HG02938 (cell line): ENCODE results near the gene LTBP2.

Experiments used
- ATAC-seq: cut with Tn5 transposase; IDR thresholded peaks from one replicate; pipeline ENCODE4 v1.9.1; 2021; ENCODE audit warnings: mild to moderate bottlenecking, moderate library complexity; ENCODE audit not compliant: unreplicated experiment

Gene LTBP2

DNA sequence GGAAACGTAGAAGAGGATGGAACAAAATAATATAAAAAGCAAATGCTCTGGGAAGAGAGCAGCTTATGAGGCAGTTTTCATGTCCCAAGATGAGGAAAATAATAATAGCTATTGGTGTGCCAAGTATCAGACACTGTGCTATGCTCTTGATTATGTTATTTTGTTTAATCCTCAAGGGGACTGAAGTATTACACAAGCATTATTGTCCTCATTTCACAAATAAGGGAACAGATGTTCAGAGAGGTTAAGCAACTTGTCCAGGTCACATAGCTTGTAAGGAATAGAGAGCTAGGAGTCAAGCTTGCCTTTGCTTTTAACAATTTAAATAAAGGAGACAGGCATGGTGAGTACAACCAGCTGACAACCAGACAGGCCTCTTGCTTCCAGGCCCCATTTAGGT lies 26.9 kb upstream of the LTBP2 start:
- no peak for ATAC-seq

DNA sequence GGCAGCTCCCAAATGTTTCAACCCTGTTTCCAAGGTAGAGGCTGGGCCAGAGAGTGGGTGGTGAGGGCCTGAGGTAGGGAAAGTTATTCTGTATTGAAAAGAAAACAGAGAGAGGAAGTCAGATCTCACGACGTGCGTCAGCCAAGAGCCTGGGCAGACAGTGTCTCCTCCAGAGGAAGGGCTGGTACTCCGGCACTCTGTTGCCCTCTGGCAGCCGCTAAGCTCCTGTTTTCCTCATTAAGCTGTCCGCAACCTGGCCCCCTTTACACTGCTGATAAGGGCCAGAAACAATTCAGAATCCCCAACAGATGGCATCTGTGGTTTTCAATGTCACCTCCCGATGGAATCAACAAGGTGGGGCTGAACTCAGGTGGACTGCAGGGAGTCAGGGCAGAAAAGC lies 26.0 kb upstream of the LTBP2 start:
- no peak for ATAC-seq

DNA sequence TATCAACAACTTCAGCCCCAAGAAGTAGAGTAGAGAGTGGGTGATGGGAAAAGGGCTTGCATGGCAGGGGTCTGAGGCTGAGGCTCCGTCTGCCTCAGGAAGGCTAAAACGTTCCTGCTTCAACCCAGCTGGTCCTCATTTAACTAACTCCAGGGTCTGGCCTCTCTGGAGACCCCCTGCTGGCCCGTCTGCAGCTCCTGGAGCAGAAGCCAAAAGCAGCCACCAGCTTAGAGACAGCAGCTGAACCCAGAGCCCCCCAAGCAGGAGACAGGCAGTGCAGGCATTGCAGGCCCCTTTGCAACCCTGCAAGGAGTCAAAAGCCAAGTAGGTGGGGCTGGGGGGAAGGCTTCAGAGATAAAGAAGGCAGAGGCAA lies 25.1 kb upstream of the LTBP2 start:
- no peak for ATAC-seq

DNA sequence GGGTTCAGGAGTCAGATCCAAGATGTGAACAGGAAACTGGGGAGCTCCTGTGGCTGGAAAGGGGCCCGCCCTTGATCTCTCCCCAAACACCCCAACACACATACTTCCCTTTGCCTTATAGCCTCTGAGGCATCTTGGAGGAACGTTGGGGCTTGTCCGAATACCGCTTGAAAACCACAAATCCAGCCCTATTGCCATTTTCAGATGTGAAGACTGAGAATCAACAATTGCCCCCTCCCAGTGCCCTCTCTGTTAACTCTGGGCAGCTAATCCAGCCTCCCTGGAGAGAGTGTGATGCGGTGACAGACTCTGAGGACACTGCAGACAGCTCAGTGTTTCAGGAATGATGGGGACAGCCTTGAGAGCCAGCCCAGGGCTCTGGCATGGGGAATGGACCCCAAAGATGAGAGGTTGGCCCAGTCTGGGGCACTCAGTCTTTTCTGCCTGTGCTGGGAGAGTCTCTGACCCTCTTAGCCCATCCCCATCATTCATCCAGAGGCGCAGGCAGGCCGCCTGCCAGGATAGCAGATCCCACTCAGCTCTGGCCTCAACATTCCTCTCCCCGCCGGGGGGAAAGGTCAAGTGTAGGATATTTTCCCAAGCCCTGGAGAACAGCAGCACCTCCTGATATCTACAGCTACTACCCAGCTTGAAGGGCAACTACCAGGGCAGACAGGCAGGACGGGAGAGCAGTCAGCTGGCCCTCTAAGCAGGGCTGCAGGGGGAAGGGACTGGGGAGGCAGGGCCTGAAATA lies 24.6 kb upstream of the LTBP2 start:
- ATAC-seq: no peak

DNA sequence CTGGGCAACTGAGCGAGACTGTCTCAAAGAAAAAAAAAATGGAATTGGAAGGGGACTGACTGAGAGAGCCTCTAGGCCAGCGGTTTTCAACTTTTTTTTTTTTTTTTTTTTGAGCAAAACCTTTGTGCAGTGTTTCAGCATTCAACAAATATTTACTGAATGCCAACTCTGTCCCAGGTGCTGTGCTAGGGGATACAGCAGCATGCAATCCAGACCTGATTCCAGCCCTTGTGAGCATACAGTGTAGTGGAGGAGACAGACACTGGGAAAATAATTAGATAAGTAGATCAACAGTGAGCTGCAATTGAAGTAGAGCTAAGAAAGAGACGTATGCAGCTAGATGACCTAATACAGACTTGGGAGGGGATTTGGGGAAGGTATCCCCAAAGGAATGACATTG lies 23.8 kb upstream of the LTBP2 start:
- ATAC-seq: no peak

DNA sequence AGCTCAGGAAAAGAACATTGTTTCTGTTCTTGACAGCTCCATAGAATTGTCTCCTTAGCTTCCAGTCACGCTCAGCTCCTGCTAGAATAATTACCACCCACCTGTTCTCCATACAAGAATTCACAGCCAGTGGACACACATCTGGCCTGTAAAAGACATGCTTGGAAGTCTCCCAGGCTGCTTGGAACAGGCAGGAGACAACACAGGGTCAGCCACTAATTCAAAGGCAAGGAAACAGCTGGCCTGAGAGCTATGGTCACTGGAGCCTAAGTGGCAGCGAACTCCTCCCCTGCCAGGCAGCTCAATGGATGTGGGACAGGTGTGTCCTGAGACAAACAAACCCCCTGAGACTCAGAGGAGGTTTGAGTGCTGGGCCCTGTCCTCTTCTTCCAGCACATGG lies 22.9 kb upstream of the LTBP2 start:
- ATAC-seq: no peak

DNA sequence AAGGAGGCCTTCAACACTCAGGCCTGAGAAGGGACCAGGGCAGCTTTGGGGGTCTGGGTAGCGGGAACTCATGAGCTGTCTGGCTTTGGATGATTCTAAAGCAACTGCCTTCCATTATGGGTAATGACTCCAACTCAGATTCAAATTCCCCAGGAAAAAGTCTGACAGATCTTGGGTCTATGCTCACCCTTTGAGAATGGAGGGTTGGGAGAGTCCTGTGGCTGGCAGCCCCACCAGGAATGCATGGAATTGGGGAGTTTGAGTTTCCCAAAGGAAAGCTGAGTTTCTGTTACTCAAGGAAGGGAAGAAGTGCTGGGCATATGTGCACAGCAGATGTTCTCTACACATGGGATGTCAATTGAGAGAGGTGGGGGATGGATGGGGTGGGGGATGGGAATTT lies 22.4 kb upstream of the LTBP2 start:
- ATAC-seq: no peak

DNA sequence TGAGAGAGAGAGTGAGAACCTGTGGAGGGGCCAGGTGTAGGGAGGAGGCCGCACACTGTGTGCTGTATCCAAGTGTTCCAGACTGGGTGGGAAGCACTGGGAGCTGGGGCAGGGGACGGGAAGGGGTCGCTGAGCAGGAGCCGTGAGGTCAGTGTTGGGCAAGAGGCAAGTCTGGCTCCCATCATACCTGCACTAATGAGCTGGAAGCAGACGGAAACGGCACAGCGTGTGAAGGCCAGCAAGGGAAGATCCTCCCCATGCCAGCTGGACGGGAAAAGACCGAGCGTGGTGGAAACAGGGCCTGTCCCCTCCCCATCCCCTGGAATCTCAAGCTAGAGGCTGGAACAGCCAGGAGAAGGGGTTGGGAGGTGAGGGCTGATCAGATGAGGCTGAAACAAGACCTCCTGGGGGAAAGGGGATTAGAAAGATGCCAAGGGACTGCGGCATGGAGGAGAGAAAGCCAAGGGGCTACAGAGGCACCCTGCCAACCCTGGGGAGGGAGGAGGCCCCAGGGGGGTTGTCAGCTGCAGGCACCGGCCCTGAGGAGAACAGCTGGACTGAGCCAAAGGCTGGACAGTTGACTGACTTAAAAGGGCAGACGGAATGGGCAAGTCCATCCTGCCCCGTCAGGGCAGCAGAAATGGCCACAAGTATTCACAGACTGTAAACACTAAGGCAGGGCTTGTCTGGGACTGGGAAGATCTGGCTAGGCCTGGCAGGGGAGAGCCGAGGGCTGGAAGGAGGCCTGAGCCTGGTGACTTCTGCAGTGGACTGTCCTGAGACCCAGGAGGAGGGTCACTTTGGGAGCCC lies 19.0 kb upstream of the LTBP2 start:
- ATAC-seq: no peak

DNA sequence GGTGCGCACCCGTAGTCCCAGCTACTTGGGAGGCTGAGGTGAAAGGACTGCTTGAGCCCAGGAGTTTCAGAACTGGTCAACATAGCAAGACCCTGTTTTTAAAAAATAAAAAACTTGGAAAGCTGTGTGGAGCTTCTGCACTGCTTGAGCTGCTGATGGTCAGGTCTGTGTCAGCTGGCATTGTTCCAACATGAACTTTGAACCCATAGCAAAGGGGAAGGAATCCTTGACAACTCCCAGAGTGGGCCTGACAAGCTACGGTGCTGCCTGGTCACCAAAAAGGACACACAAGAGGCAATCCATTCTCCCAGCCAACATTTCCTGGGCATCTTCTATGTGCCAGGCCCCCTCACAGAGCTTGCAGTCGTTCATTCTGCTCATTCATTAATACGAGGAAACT lies 16.4 kb upstream of the LTBP2 start:
- ATAC-seq: no peak

DNA sequence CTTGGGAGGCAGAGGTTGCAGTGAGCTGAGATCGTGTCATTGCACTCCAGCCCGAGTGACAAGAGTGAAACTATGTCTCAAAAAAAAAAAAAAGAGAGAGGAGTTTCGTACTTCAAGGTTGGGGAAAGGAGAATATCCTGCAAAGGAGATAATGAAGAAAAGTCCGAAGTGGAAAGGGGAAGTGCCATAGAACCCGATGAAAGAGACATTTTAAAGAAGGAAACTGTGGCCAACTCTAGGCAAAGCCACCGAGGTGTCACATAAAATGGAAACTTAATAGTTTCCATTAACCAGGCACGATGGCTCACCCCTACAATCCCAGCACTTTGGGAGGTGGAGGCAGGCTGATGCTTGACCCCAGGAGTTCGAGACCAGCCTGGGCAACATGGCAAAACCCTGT lies 15.0 kb upstream of the LTBP2 start:
- ATAC-seq: no peak

DNA sequence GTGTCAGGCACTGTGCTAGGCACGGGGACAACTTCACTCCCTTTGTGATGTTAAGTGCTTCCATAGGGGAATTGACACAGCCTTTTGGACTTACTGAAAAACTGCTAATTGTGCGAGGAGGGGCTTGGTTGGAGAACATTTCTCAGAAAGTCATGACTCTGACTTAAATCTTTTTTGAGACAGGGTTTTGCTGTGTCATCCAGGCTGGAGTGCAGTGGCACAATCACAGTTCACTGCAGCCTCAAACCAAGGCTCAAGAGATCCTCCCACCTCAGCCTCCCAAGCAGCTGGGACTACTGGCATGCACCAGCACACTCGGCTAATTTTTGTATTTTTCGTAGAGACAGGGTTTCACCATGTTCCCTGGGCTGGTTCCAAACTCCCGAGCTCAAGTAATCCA lies 10.2 kb upstream of the LTBP2 start:
- ATAC-seq: no peak

DNA sequence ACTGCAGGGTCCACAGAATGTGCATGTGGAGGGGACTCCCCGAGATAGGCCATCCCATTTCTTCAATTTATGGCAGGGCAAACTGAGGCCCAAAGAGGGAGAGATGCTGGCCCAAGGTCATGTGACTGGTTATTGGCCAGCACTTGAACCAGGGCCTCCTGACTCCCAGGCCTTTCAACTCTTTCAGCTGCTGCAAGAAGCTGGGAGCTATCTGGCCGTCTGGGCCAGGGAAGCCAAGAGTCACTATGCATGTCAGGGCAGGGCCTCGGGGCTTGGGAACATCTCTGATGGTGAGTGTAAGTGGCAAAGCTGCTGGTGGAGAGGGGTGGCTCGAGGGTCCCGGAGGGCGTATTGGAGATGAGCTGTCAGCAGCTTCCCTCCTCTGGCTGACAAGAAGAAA lies 9.5 kb upstream of the LTBP2 start:
- ATAC-seq: no peak

DNA sequence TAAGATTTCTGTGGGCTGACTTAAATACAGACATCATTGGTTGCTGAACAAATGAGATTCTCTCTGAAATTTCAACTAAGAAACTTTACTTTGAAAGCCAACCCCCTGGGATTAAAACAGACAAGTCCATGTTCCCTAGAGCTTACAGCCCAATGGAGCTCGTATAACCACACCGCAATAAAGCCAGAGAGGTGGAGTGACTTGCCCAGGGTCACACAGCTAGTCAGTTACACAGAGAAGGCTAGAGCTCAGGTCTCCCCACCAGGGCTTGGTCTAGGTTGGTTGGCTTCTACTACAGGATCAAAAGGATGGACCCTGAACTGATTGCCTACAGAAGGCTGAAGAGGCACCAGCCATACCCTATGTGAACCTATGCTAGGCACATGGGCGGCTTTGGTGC lies 8.9 kb upstream of the LTBP2 start:
- no peak for ATAC-seq

DNA sequence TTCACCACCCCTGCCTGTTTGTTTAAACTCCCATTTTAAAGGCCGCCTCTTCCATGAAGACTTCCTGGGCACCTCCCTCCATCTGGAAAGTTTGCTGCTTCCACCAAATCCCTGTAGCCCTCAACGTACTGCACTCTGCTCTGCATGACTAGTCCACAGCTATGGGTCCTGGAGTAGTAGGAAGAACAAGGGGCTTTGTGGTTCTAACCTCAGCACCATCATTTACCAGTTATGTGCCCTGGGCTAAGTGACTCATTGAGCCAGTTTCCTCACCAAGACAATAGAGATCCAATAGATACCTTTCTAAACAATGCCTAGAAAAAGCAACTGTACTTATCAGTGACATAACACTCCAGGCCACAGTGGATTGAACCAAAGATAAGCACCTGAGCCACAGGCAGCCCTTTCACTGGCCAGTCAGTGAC lies 8.5 kb upstream of the LTBP2 start:
- ATAC-seq: no peak

DNA sequence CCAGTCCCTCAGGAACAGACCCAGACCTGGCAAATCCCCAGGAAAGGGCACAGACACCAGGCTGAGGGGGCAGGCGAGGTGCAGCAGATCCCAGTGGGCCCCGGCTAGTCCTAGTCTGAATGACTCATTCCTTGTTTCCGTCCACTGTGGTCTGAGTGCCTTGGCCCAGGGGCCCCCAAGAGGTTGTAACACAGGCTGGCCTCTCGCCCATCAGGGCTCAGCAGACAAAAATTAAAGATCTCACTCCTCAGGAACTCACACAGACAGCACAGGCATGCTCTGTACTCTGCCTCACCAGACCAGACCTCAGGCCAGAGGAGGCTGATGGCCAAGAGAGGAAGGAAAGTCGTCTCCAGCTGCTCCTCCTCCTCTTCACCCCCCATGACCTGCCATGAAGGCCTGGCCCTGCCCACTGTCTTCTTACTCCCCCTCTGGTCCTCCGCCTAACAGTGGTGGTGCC lies 7.7 kb upstream of the LTBP2 start:
- no peak for ATAC-seq

DNA sequence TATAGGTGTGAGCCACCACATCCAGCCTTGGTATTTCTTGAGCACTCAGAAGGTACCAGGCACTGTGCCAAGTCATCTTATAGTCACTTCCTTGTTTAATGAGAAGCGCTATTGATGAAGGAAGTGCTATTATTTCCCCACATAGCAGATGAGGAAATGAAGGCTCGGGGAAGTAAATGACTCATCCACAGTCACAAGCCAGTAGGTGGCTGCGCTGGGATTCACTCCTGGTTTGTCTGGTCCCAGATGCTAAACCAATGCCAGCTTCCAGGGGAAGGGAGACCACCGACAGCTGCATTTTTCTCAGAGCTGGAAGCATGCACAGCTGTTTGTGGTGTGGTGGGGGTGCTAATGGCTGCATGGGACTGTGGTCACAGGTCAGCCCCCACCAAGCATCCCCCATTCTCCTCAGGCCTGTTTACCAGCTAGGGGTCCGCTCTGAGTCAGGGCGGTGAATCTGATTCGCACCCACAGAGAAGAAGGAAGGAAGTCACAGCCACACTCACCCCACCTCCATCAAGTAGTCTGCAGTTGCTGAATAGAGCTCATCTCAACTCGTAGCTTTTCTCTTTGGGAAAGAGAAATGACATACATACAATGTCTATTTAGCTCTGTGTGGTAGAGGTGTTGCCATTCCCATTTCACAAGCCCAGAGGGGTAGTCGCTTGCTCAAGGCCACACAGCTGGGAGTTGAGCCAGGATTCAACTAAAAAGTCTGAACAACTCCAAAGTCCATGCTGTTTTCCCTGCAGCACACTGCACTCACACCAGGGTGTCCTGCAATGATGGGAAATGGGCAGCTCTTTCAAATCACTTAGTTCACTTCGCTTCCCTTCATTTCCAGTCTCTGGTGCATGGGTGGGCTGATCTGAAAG lies 6.3 kb upstream of the LTBP2 start:
- ATAC-seq: no peak

DNA sequence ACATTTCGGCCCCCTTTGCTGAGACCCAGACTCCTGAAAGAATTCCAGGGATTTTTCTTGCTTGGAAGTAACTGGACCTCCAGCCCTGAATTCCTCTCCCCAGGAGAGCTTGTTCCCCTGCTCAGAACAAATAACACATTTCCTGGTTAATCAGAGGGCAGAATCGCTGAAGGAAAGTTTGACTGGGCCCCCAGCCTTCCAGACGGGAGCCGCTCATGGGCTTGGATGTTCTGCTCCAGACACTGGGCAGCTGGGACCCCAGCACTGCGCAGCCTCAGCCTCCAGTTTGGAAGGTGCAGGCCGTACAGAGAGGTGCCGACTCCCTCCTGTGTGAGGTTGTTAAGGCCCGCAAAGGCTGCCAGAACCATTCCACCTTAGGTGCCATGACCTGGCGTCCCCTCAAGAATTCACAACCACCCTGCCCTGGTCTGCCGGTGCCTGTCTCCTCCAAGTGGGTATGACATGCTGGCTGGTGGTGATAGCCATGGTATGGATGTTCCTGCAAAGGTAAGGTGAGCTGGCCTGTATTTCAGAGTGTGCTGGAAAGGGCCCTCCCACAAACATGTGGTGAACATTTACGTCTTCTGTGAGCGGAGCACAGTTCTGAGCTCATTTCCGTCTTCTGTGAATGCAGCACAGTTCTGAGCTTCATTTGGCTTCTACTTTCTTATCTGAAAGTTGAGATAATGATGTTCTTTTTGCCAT lies 5.1 kb upstream of the LTBP2 start:
- no peak for ATAC-seq

DNA sequence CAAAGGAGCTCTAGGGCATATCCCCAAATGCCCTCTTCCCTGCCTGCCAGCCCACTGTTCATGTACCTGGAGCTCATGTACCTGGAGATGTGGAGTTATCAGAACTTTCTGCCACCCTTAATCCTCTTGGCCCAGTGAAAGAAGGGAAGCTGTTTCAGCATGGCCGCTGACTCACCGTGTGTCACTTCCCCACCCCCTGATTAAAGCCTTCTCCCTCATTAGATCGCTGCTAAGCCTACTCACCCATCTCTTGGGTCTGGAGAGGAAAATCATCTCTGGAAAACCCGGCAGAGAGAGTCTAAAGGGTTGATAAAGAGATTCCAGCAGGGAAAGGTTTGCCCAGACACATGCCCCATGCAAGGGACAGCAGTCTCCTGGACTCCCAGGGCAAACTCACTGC lies 4.5 kb upstream of the LTBP2 start:
- ATAC-seq: no peak

DNA sequence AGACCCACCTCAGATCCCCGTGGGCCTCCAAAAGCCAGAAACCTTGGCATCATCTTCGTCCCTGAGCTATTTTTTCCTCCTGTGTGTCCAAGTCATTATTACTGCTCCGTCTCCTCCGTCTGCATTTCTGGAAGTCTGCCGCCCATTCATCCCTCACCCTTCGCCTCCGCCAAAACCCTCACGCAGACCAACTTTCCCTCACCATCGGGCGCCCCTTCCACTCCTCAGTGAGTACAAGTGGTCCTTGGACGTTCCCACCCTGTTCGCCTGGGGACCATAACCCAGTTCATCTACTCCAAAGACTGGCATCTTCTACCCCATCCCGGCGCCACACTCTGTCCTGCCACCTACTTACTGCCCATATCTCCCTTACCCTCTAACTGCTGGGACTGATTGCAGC lies 3.7 kb upstream of the LTBP2 start:
- no peak for ATAC-seq

DNA sequence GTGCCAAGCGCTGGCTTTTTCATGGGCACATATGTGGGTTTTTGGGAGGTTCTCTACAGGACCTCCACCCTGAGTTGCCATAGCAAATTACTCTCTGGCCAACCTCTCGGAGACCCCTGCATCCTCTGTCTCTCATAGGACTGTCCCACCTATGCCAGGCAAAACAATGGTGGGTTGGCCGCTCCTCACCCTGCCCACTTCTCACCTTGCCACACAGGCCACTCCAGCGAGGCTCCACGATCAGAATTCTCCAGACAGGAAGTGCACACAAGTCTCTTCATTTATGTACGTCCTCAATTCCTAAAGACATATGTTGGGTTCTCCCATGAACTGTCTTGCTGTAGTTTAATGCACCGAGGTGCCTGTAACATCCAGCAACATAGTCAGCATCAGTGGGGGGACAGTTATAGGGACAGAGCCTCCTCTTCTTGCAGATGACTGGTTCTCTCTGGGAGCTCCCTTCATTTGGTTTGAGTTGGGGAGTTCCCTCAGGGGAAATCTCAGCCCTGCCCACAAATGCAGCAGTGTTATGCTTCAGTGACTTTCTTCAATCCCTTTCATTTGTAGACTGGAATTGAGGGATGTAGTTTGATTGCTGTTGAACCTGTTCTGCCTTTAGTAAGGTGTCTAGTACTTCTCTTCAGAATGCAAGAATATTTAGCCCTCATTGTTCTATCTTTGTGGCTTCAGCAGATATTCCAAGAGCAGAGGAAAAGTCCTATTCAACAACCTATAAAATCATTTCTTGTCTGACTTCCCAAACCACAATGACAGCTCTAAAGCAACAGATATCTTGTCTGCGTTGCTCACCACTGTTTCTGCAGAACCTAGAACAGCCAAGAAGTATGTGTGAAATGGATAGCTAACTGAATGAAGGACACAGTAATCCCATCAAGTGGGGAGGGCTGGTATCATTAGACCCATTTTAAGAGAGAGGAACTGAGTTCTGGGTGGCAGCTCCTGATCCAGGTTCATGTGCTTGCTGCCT lies 2.8 kb upstream of the LTBP2 start:
- ATAC-seq: no peak
